Calu3 (cell line): ENCODE data around the gene CHERP. TPM values are rescaled to one million over a fixed set of nuclear protein-coding genes. Genes with fewer than 3 reads are reported as not detected.

Experiments
- BruUV-seq: library from RNA; stranded (reverse); fragments of 400-500 nt; replicated peaks from 2 replicates; lab custom pipeline; 2021; lab: Mats Ljungman, UMichigan
- CTCF ChIA-PET: fragments of 300-600 bp; sonication (Branson Sonifier 250); formaldehyde crosslinking; loops from one replicate; lab custom pipeline; 2022; ENCODE audit warnings: antibody characterized with exemption; lab: Charles Lee
- DNase-seq: peaks from one replicate; pipeline ENCODE4 v3.0.0; 2022
- H3K27ac Mint-ChIP-seq: one replicate; pipeline ENCODE4 v1.8.0; 2022; ENCODE audit warnings: mixed read lengths; ENCODE audit not compliant: unreplicated experiment
- H3K27me3 Mint-ChIP-seq: one replicate; pipeline ENCODE4 v1.8.0; 2022; ENCODE audit warnings: mixed read lengths; ENCODE audit not compliant: unreplicated experiment
- H3K36me3 Mint-ChIP-seq: one replicate; pipeline ENCODE4 v1.8.0; 2022; ENCODE audit warnings: mild to moderate bottlenecking, moderate library complexity, mixed read lengths; ENCODE audit not compliant: insufficient read depth, unreplicated experiment
- H3K4me1 Mint-ChIP-seq: one replicate; pipeline ENCODE4 v1.8.0; 2022; ENCODE audit warnings: mild to moderate bottlenecking, low read depth, mixed read lengths; ENCODE audit not compliant: unreplicated experiment
- H3K4me3 Mint-ChIP-seq: one replicate; pipeline ENCODE4 v1.8.0; 2022; ENCODE audit warnings: mild to moderate bottlenecking, low read depth, moderate library complexity, mixed read lengths; ENCODE audit not compliant: unreplicated experiment
- H3K9me3 Mint-ChIP-seq: one replicate; pipeline ENCODE4 v1.8.0; 2022; ENCODE audit warnings: low read depth, mixed read lengths; ENCODE audit not compliant: unreplicated experiment
- CTCF ChIP-seq: fragments of 200-600 bp; IDR thresholded peaks from one replicate; pipeline ENCODE4 v1.8.0; 2022; ENCODE audit warnings: antibody characterized with exemption; ENCODE audit not compliant: unreplicated experiment
- intact Hi-C: fragments of 100-400 bp; cut with micrococcal nuclease; formaldehyde crosslinking; loops from one replicate; pipeline ENCODE4 v1.10.0; 2022; ENCODE audit not compliant: unreplicated experiment
- total RNA-seq: library from RNA; stranded (reverse); gene quantifications from 2 replicates; pipeline ENCODE4 v1.2.3, GENCODE V29; 2022

Gene CHERP
- total RNA-seq, 1 experiment from 2014 or later: 49.3 TPM

DNA sequence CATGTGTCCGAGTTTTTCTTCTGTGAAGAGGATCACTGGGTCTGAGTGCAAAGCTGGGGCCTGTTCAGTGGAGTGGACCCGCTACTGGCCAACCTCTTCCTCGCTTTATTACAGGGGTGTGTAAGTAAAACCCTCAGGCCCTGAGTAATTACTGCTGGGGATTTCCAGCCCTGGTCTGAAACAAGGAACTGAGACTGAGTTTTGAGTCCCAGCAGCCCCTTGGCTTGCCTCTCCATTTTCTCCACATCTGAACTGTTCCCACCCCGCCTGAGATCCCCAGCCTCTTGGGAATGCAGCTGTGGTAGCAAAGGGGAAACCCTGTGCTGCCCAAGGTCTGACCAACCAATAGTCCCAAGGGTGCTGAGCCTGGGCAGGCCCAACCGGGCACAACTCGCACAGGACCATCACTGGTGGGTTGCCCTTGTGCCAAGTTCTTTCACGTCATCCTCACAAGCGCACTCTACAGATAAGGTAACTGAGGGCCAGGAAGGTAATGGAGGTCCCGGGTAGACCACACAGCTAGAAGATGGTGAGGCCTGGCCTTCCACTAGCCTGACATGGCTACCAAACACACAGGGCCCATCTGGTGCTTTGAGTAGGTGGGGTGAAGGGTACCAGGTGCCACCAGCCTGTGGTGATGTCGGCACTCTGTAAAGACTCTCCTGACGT, 43.7 kb upstream of the CHERP start:
- no peak for DNase-seq
- peak overlapping the region; percentile 70 for H3K27ac Mint-ChIP-seq
- no TSS peak for BruUV-seq
- no peak overlapping the region for H3K4me3 Mint-ChIP-seq
- intact Hi-C loops: no loop called here
- no peaks in the 10 kb centered on the region for H3K4me1 Mint-ChIP-seq
- no peaks in the 10 kb centered on the region for H3K27me3 Mint-ChIP-seq
- TF ChIP-seq CTCF: no peak
- H3K36me3 Mint-ChIP-seq: no peaks in the 10 kb centered on the region
- CTCF ChIA-PET: no interaction called here
- H3K9me3 Mint-ChIP-seq: no peaks in the 10 kb centered on the region

GRCh38 chr19:16585094-16585801, 43.0 kb upstream of the CHERP start:
- H3K4me3 Mint-ChIP-seq: no peak overlapping the region
- H3K36me3 Mint-ChIP-seq: no peaks in the 10 kb centered on the region
- H3K27ac Mint-ChIP-seq: no peak overlapping the region
- no peaks in the 10 kb centered on the region for H3K4me1 Mint-ChIP-seq
- H3K27me3 Mint-ChIP-seq: no peaks in the 10 kb centered on the region
- intact Hi-C loops: no loop called here
- no peak for DNase-seq
- no peaks in the 10 kb centered on the region for H3K9me3 Mint-ChIP-seq
- CTCF ChIA-PET: no interaction called here
- no TSS peak for BruUV-seq
- no peak for TF ChIP-seq CTCF

GRCh38 chr19:16584248-16585093, 42.2 kb upstream of the CHERP start:
- CTCF ChIA-PET: no interaction called here
- intact Hi-C loops: no loop called here
- no TSS peak for BruUV-seq
- Mint-ChIP-seq H3K9me3 (no peaks in the 10 kb centered on the region), H3K36me3 (no peaks in the 10 kb centered on the region), H3K27ac (no peak overlapping the region), H3K4me1 (no peaks in the 10 kb centered on the region), H3K4me3 (no peak overlapping the region), H3K27me3 (no peaks in the 10 kb centered on the region)
- no peak for TF ChIP-seq CTCF
- DNase-seq: peak; percentile 29

DNA sequence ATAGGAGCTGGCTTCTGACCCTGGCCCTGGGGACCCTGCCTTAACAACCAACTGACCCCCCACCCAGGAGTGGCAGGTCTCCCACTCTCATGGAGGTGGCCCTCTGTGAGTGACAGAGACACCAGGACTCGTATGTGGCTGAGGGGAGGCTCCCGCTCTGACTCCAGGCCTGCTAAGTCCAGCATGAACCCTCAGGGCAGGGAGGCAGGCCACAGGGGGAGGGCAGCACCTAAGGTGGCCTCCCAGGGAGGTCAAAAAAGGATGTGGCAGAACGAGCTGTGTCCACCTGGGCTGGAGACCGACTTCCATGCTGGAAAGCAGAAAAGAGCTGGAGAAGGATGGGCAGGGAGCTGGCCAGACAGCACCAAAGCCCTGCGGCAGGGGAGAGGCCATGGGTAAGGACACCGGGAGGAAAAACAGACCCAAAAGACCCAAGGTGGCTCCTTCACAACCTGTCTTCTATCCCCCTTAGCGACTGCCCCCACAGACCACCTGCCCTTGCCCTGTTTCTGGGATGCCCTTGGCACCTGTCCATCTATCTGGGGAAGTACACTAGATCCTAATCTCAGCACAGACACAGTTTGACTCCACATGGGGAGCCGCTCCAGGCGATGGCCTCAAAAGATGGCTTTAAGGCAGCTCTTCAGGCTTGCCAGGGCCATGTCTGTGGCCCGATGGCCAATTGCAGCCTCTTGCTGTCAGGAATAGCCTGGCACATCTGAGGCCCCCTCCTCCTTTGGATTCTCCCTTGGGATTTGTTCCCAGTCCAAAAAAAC, 40.4 kb upstream of the CHERP start:
- CTCF ChIA-PET: interaction anchor here (0.6 kb wide), 1 partner anchor 63 kb away, joined by 4 read pairs; no protein-coding TSS in a partner anchor
- H3K9me3 Mint-ChIP-seq: no peaks in the 10 kb centered on the region
- DNase-seq: no peak
- BruUV-seq: no TSS peak
- intact Hi-C loops: no loop called here
- no peak overlapping the region for H3K4me3 Mint-ChIP-seq
- H3K36me3 Mint-ChIP-seq: no peaks in the 10 kb centered on the region
- H3K4me1 Mint-ChIP-seq: no peaks in the 10 kb centered on the region
- H3K27me3 Mint-ChIP-seq: no peaks in the 10 kb centered on the region
- TF ChIP-seq CTCF: no peak
- no peak overlapping the region for H3K27ac Mint-ChIP-seq
